GM23338 (cell line): Measurements from ENCODE around the gene DENND6A.

Experiments
- CTCF ChIP-seq, 2 experiments: fragments of 200-600 bp in 1 of 2; sonication (generic) in 1 of 2; conservative IDR thresholded peaks; 2 replicates each; pipeline versions ENCODE4 v1.5.1 to v1.6.1; 2016 to 2017; ENCODE audit warnings: antibody characterized with exemption in 2 of 2, low read depth in 2 of 2, mild to moderate bottlenecking in 2 of 2, moderate library complexity in 1 of 2
- EZH2 ChIP-seq: fragments of 200-600 bp; sonication (generic); IDR thresholded peaks from one replicate; pipeline ENCODE4 v1.8.0; 2017; ENCODE audit warnings: antibody characterized with exemption, mild to moderate bottlenecking, low read depth; ENCODE audit not compliant: unreplicated experiment
- EZH2phosphoT487 ChIP-seq: fragments of 200-600 bp; sonication (generic); IDR thresholded peaks from one replicate; pipeline ENCODE4 v1.8.1; 2018; ENCODE audit warnings: antibody characterized with exemption; ENCODE audit not compliant: unreplicated experiment
- POLR2AphosphoS5 ChIP-seq: IDR thresholded peaks from 2 replicates; pipeline ENCODE4 v1.6.1; 2016; ENCODE audit warnings: antibody characterized with exemption, low read depth

- TF ChIP-seq CTCF (conservative IDR thresholded peaks at IDR 0.05; ENCODE audit: low read depth in 2 of 2) (no peak), POLR2AphosphoS5 (no peak), EZH2phosphoT487 (no peak), EZH2 (no peak)
Measured at GRCh38 chr3:57730682-57731081, 37.8 kb upstream of the DENND6A start.
